Mesenchymal stem cell (in vitro differentiated cells and primary cell): ENCODE data around the gene PRSS57.

Source experiments
- DNase-seq: peaks from one replicate; pipeline ENCODE4 v3.0.0-alpha.2; 2013
- H2AFZ ChIP-seq: one replicate; pipeline ENCODE4 v1.6.1; 2013; ENCODE audit warnings: low read depth, mild to moderate bottlenecking, control low read depth, inconsistent platforms, low read length, moderate library complexity
- H2AK5ac ChIP-seq: 2 replicates; pipeline ENCODE4 v1.6.1; 2013; ENCODE audit warnings: low read length, moderate library complexity, mild to moderate bottlenecking, inconsistent platforms; ENCODE audit not compliant: severe bottlenecking
- H2BK120ac ChIP-seq: one replicate; pipeline ENCODE4 v1.6.1; 2013; ENCODE audit warnings: low read depth, mild to moderate bottlenecking, inconsistent platforms, low read length, moderate library complexity
- H2BK12ac ChIP-seq, 2 experiments: one replicate each; pipeline ENCODE4 v1.6.1; 2013; ENCODE audit warnings: inconsistent platforms in 2 of 2, low read length in 2 of 2, mild to moderate bottlenecking in 2 of 2, moderate library complexity in 2 of 2, control low read depth in 1 of 2
- H2BK15ac ChIP-seq: one replicate; pipeline ENCODE4 v1.6.1; 2013; ENCODE audit warnings: mild to moderate bottlenecking, low read depth, inconsistent platforms; ENCODE audit not compliant: poor library complexity, severe bottlenecking
- H2BK5ac ChIP-seq: 2 replicates; pipeline ENCODE4 v1.6.1; 2013; ENCODE audit warnings: low read depth, mild to moderate bottlenecking, low read length, control low read depth, inconsistent platforms; ENCODE audit not compliant: poor library complexity, severe bottlenecking
- H3K14ac ChIP-seq, 2 experiments: one replicate each; pipeline ENCODE4 v1.6.1; 2013; ENCODE audit warnings: inconsistent platforms in 2 of 2, low read length in 2 of 2, control low read depth in 1 of 2, mild to moderate bottlenecking in 1 of 2, moderate library complexity in 1 of 2
- H3K18ac ChIP-seq, 2 experiments: one replicate each; pipeline ENCODE4 v1.6.1; 2013; ENCODE audit warnings: inconsistent platforms in 2 of 2, low read length in 2 of 2, control low read depth in 1 of 2, low read depth in 1 of 2, mild to moderate bottlenecking in 1 of 2
- H3K23ac ChIP-seq, 2 experiments: one replicate each; pipeline ENCODE4 v1.6.1; 2013; ENCODE audit warnings: inconsistent platforms in 2 of 2, low read length in 2 of 2, mild to moderate bottlenecking in 2 of 2, moderate library complexity in 2 of 2, control low read depth in 1 of 2
- H3K27ac ChIP-seq: 2 replicates; pipeline ENCODE4 v1.5.1; 2013; ENCODE audit warnings: mild to moderate bottlenecking, moderate library complexity, low read length, control low read depth, inconsistent platforms; ENCODE audit not compliant: poor library complexity, severe bottlenecking
- H3K27me3 ChIP-seq, 2 experiments: 2 replicates each; pipeline versions ENCODE4 v1.6.1 to v1.7.0; 2013; ENCODE audit warnings: low read length in 2 of 2, mild to moderate bottlenecking in 2 of 2, moderate library complexity in 2 of 2, control low read depth in 1 of 2, inconsistent platforms in 1 of 2; ENCODE audit not compliant: control insufficient read depth in 1 of 2, insufficient read depth in 1 of 2
- H3K36me3 ChIP-seq, 2 experiments: 2 replicates each; pipeline versions ENCODE4 v1.6.1 to v1.7.0; 2013; ENCODE audit warnings: low read length in 2 of 2, control low read depth in 1 of 2, inconsistent platforms in 1 of 2, low read depth in 1 of 2, mild to moderate bottlenecking in 1 of 2; ENCODE audit not compliant: insufficient read depth in 2 of 2, control insufficient read depth in 1 of 2
- H3K4ac ChIP-seq, 2 experiments: one replicate each; pipeline ENCODE4 v1.6.1; 2013; ENCODE audit warnings: inconsistent platforms in 2 of 2, low read length in 2 of 2, mild to moderate bottlenecking in 2 of 2, moderate library complexity in 2 of 2, control low read depth in 1 of 2, low read depth in 1 of 2
- H3K4me1 ChIP-seq: 2 replicates; pipeline ENCODE4 v1.6.1; 2013; ENCODE audit warnings: low read depth, low read length, control low read depth; ENCODE audit not compliant: control insufficient read depth, insufficient read depth
- H3K4me2 ChIP-seq: 2 replicates; pipeline ENCODE4 v1.6.1; 2013; ENCODE audit warnings: low read length, mild to moderate bottlenecking, inconsistent platforms; ENCODE audit not compliant: poor library complexity, severe bottlenecking
- H3K4me3 ChIP-seq, 2 experiments: 2 replicates each; pipeline versions ENCODE4 v1.5.1 to v1.7.0; 2013; ENCODE audit warnings: low read length in 2 of 2, mild to moderate bottlenecking in 2 of 2, control low read depth in 1 of 2, low read depth in 1 of 2; ENCODE audit not compliant: insufficient read depth in 1 of 2
- H3K79me1 ChIP-seq: replicated peaks from 2 replicates; pipeline ENCODE4 v1.6.1; 2013; ENCODE audit warnings: mild to moderate bottlenecking, control low read depth, low read length, inconsistent platforms; ENCODE audit not compliant: poor library complexity, severe bottlenecking
- H3K9ac ChIP-seq: 2 replicates; pipeline ENCODE4 v1.7.0; 2013; ENCODE audit warnings: mild to moderate bottlenecking, low read length, moderate library complexity
- H3K9me3 ChIP-seq: 2 replicates; pipeline ENCODE4 v1.7.0; 2013; ENCODE audit warnings: mild to moderate bottlenecking, low read length; ENCODE audit not compliant: control insufficient read depth
- H4K8ac ChIP-seq: one replicate; pipeline ENCODE4 v1.6.1; 2013; ENCODE audit warnings: inconsistent platforms, mild to moderate bottlenecking, low read length, moderate library complexity
- H4K91ac ChIP-seq: one replicate; pipeline ENCODE4 v1.6.1; 2013; ENCODE audit warnings: mild to moderate bottlenecking, low read length, inconsistent platforms
- WGBS: methylation state at CpG from one replicate; pipeline ENCODE4 v1.1.7; 2013; ENCODE audit warnings: mixed read lengths; 5-methylcytosine and 5-hydroxymethylcytosine counted together

PRSS57 gene

DNA sequence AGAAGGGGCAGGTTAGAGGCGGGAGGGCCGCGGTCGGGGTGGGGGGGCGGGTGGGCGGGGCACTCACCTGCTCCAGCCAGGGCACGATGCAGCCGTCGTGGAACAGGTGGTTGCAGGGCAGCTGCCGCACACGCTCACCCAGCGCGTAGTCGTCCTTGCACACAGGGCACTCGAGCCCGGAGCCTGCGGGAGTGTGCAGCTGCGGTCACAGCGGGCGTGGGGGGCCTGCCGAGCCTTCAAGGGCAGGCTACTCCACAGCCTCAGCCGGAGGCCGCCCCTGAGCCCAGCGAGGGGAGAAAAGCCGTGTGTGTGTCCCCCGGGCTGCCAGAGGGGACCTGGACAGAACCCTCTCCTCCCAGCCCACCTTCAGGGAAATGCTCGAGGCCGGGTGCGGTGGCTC is 46.9 kb downstream of the PRSS57 start:
- Histone ChIP-seq H2BK15ac (no peak overlapping the region), H3K18ac (no peak overlapping the region), H3K4me1 (no peaks in the 10 kb centered on the region), H3K4me3 (no peak overlapping the region), H2AFZ (no peak overlapping the region), H2BK5ac (no peak overlapping the region), H3K27me3 (no peaks in the 10 kb centered on the region), H3K4me2 (no peak overlapping the region), H3K9me3 (no peaks in the 10 kb centered on the region), H3K9ac (no peak overlapping the region), H3K14ac (no peak overlapping the region), H3K4ac (no peak overlapping the region), H2BK12ac (no peak overlapping the region), H2AK5ac (no peak overlapping the region), H3K23ac (no peak overlapping the region), H3K36me3 (peaks cover 47 to 97% of the 10 kb centered on the region in 2 experiments), H4K8ac (no peak overlapping the region), H3K79me1 (peaks cover 21% of the 10 kb centered on the region), H3K27ac (no peak overlapping the region), H2BK120ac (no peak overlapping the region), H4K91ac (no peak overlapping the region)
- no peak for DNase-seq
- 94% methylated on average over 23 of the region's 29 CpGs for WGBS

DNA sequence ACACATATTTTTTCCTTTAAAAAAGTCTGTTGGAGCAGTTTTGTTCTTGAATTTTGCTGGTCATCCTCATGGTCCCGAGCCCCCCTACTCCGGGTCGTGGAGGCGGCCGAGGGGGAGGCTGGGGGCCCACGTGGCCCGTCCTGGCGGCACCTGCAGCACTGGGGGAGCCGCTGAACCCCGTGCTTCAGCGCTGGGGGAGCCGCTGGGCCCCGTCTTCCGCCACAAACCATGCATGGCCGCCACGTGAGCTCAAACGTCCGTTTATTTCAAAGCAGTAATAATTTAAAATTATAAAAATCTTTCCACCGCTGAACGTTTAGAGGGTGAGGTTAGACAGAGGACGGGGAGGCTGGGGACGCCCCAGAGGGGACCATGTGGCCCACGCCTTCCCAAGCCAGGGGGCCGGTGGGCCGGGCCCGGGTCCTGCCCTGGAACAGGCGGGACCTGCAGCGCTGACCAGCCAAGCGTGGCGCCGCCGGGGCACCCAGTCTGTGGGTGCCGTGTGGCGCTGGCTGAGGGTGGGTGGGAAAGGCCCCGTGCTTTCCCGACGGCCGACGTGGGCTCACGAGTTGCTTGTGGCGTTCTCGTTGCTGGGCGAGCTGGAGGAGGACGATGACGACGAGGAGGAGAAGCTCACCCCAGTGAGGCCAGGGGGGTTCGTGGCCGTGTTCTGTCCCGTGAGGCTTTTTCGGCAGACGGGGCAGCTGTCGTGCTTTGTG is 47.5 kb downstream of the PRSS57 start:
- Histone ChIP-seq H3K27ac (no peak overlapping the region), H3K14ac (no peak overlapping the region), H3K4me2 (no peak overlapping the region), H3K23ac (no peak overlapping the region), H2BK15ac (no peak overlapping the region), H3K18ac (no peak overlapping the region), H4K8ac (no peak overlapping the region), H3K4me3 (no peak overlapping the region), H3K4ac (no peak overlapping the region), H3K36me3 (peaks cover 46 to 97% of the 10 kb centered on the region in 2 experiments), H2AK5ac (no peak overlapping the region), H2BK120ac (no peak overlapping the region), H3K9me3 (no peaks in the 10 kb centered on the region), H2BK5ac (no peak overlapping the region), H3K4me1 (no peaks in the 10 kb centered on the region), H2BK12ac (no peak overlapping the region), H3K79me1 (peaks cover 21% of the 10 kb centered on the region), H3K9ac (no peak overlapping the region), H2AFZ (no peak overlapping the region), H4K91ac (no peak overlapping the region), H3K27me3 (no peaks in the 10 kb centered on the region)
- whole genome bisulfite sequencing = 99% methylated on average over 37 of the region's 52 CpGs
- no peak for DNase-seq

DNA sequence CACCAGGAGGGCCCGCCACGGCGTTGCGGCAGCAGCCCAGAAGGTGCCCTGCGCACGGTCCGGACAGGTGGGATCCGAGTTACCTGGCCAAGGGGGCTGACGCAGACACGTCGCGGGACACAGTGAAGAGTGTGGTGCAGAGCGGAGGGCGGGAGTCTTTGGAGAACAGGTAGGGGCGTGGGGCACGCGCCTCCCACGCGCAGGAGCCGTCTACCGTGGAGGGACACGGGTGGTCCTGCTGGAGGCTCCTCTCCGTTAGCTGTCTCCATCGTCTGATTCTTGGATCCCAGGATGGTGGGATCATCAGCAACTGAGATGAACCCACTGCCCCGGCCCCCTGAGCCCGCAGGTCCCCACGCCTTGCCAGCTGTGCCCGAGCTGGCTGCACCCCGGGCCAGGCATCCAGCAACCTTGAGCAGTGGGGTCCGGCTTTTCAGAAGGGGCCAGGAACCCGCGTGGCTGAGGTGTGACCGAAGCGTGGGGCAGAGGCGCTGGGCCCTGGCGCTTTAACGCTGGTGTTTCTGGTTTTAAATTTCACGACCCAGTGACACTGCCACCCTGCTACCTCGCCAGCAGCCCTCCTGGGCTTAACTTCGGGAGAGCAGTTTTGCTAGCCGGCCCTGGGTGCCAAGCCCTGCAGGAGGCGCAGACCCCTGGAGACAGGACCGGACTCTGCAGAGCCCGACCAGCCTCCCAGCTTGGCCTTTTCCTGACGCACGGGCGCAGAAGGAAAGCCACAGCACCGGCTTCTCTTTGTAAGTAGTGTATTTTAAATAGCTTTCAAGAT is 48.3 kb downstream of the PRSS57 start:
- Histone ChIP-seq H3K79me1 (peaks cover 18% of the 10 kb centered on the region), H3K4me1 (no peaks in the 10 kb centered on the region), H3K23ac (no peak overlapping the region), H2BK12ac (no peak overlapping the region), H2AK5ac (no peak overlapping the region), H3K36me3 (peaks cover 46 to 91% of the 10 kb centered on the region in 2 experiments), H3K4ac (no peak overlapping the region), H2BK5ac (no peak overlapping the region), H3K9ac (no peak overlapping the region), H3K4me2 (no peak overlapping the region), H2AFZ (no peak overlapping the region), H3K14ac (no peak overlapping the region), H3K27me3 (no peaks in the 10 kb centered on the region), H3K4me3 (no peak overlapping the region), H2BK15ac (no peak overlapping the region), H3K27ac (no peak overlapping the region), H4K91ac (no peak overlapping the region), H4K8ac (no peak overlapping the region), H2BK120ac (no peak overlapping the region), H3K9me3 (no peaks in the 10 kb centered on the region), H3K18ac (no peak overlapping the region)
- WGBS = 93% methylated on average over 43 of the region's 48 CpGs
- no peak for DNase-seq

GRCh38 chr19:645912-646778 is 49.1 kb downstream of the PRSS57 start:
- H3K4ac ChIP-seq = no peak overlapping the region
- no peak overlapping the region for H4K8ac ChIP-seq
- no peak overlapping the region for H3K23ac ChIP-seq
- H2BK12ac ChIP-seq = no peak overlapping the region
- H3K18ac ChIP-seq = no peak overlapping the region
- H3K9ac ChIP-seq = no peak overlapping the region
- peaks cover 40 to 85% of the 10 kb centered on the region in 2 experiments for H3K36me3 ChIP-seq
- H2BK120ac ChIP-seq = no peak overlapping the region
- no peak overlapping the region for H2AK5ac ChIP-seq
- H3K79me1 ChIP-seq = peaks cover 18% of the 10 kb centered on the region
- no peak overlapping the region for H3K4me3 ChIP-seq
- no peak overlapping the region for H3K14ac ChIP-seq
- no peak for DNase-seq
- 96% methylated on average over 58 of the region's 62 CpGs for WGBS
- no peaks in the 10 kb centered on the region for H3K4me1 ChIP-seq
- no peak overlapping the region for H3K27ac ChIP-seq
- H2BK15ac ChIP-seq = no peak overlapping the region
- H2BK5ac ChIP-seq = no peak overlapping the region
- H2AFZ ChIP-seq = no peak overlapping the region
- H3K27me3 ChIP-seq = no peaks in the 10 kb centered on the region
- H4K91ac ChIP-seq = no peak overlapping the region
- no peak overlapping the region for H3K4me2 ChIP-seq
- no peaks in the 10 kb centered on the region for H3K9me3 ChIP-seq
